T-cell (primary cell): Measurements from ENCODE around the gene GPATCH2L. TPM values are rescaled to one million over a fixed set of nuclear protein-coding genes. Genes with fewer than 3 reads are reported as not detected.

Experiments
- ATAC-seq, 4 experiments: fragments of 200-7000 bp in 3 of 4; fragments of 150-1000 bp in 1 of 4; cut with Tn5 transposase; replicated peaks in 1 of 4; 1 replicate in 3 of 4; 2 replicates in 1 of 4; pipeline ENCODE4 v1.10.0; 2021; ENCODE audit warnings: moderate library complexity in 3 of 4, mild to moderate bottlenecking in 2 of 4, moderate number of reproducible peaks in 1 of 4
- CTCF ChIA-PET, 2 donors: fragments of 300-600 bp; sonication (Branson Sonifier 250); formaldehyde crosslinking; loops; one replicate each; lab custom pipeline; 2022; ENCODE audit warnings: antibody characterized with exemption in 2 of 2; lab: Charles Lee
- POLR2A ChIA-PET, 2 donors: fragments of 300-600 bp; sonication (Branson Sonifier 250); formaldehyde crosslinking; loops; one replicate each; lab custom pipeline; 2022; ENCODE audit warnings: antibody characterized with exemption in 2 of 2; lab: Charles Lee
- DNase-seq, 35 experiments: peaks; one replicate each; pipeline versions ENCODE4 v3.0.0 to v3.0.0-alpha.2; 2013 to 2023
- H3K27ac ChIP-seq: one replicate; pipeline ENCODE4 v1.5.1; 2013; ENCODE audit warnings: low read length
- H3K27me3 ChIP-seq, 2 experiments: replicated peaks in 1 of 2; 1 replicate in 1 of 2; 2 replicates in 1 of 2; pipeline versions ENCODE4 v1.6.1 to v1.7.0; 2013; ENCODE audit warnings: low read length in 1 of 2, mixed read lengths in 1 of 2; ENCODE audit not compliant: control insufficient read depth in 2 of 2, insufficient read depth in 2 of 2; ENCODE audit errors: extremely low read depth in 1 of 2
- H3K36me3 ChIP-seq, 2 donors: 1 replicate in 1 of 2; 2 replicates in 1 of 2; pipeline versions ENCODE4 v1.6.1 to v1.7.0; 2013; ENCODE audit warnings: low read length in 1 of 2; ENCODE audit not compliant: control insufficient read depth in 2 of 2, insufficient read depth in 1 of 2; ENCODE audit errors: extremely low read depth in 1 of 2
- H3K4me1 ChIP-seq, 2 experiments: 1 replicate in 1 of 2; 2 replicates in 1 of 2; pipeline versions ENCODE4 v1.6.1 to v1.7.0; 2013; ENCODE audit warnings: low read length in 2 of 2, mixed read lengths in 1 of 2; ENCODE audit not compliant: insufficient read depth in 2 of 2, control insufficient read depth in 1 of 2; ENCODE audit errors: extremely low read depth in 1 of 2
- H3K4me3 ChIP-seq, 2 donors: 1 replicate in 1 of 2; 2 replicates in 1 of 2; pipeline versions ENCODE4 v1.5.1 to v1.7.0; 2013; ENCODE audit warnings: mild to moderate bottlenecking in 2 of 2, low read length in 1 of 2, moderate library complexity in 1 of 2; ENCODE audit not compliant: control insufficient read depth in 1 of 2; ENCODE audit errors: extremely low read depth in 1 of 2
- H3K9me3 ChIP-seq: 2 replicates; pipeline ENCODE4 v1.7.0; 2013
- H3K27ac Mint-ChIP-seq, 2 donors: one replicate each; pipeline ENCODE4 v1.8.0; 2020 to 2021; ENCODE audit warnings: mild to moderate bottlenecking in 2 of 2, mixed read lengths in 2 of 2
- H3K27me3 Mint-ChIP-seq, 2 donors: one replicate each; pipeline ENCODE4 v1.8.0; 2021 to 2022; ENCODE audit warnings: mixed read lengths in 2 of 2
- H3K36me3 Mint-ChIP-seq: one replicate; pipeline ENCODE4 v1.8.0; 2021; ENCODE audit warnings: mixed read lengths
- H3K4me1 Mint-ChIP-seq, 3 donors: one replicate each; pipeline ENCODE4 v1.8.0; 2020 to 2022; ENCODE audit warnings: mixed read lengths in 3 of 3, mild to moderate bottlenecking in 1 of 3
- H3K4me3 Mint-ChIP-seq, 3 donors: one replicate each; pipeline ENCODE4 v1.8.0; 2020 to 2022; ENCODE audit warnings: mild to moderate bottlenecking in 3 of 3, mixed read lengths in 3 of 3, moderate library complexity in 3 of 3
- H3K9me3 Mint-ChIP-seq, 3 donors: one replicate each; pipeline ENCODE4 v1.8.0; 2020 to 2022; ENCODE audit warnings: mixed read lengths in 3 of 3
- WGBS: methylation state at CpG from one replicate; pipeline ENCODE4 v1.1.5; 2013; ENCODE audit warnings: missing lambda C conversion rate; ENCODE audit not compliant: insufficient coverage; 5-methylcytosine and 5-hydroxymethylcytosine counted together
- total RNA-seq, 35 experiments: library from RNA in 6 of 35; stranded (reverse) in 6 of 35; fragments of 120-200 nt in 1 of 35; gene quantifications; one replicate each; pipeline versions ENCODE4 v1.2.1 to v1.2.4 and lab custom pipeline; 2013 to 2026

GPATCH2L gene
- total RNA-seq, 5 donors from 2014 or later (not counting 1 experiment from before 2014, with no cell fraction given) = 58.5 to 74.6 (median 72.1) TPM

GRCh38 chr14:76193696-76194095 is 42.0 kb downstream of the GPATCH2L start:
- Histone ChIP-seq H3K27me3 (no peaks in the 10 kb centered on the region), H3K27ac (no peak overlapping the region), H3K9me3 (no peaks in the 10 kb centered on the region), H3K4me3 (no peak overlapping the region), H3K4me1 (no peaks in the 10 kb centered on the region), H3K36me3 (peaks cover 4 to 68% of the 10 kb centered on the region in 2 donors)
- DNase-seq (no peak), ATAC-seq (no peak)
- Mint-ChIP-seq H3K4me3 (no peak overlapping the region), H3K9me3 (no peaks in the 10 kb centered on the region), H3K27me3 (no peaks in the 10 kb centered on the region), H3K4me1 (peaks cover 4 to 5% (median 5%) of the 10 kb centered on the region in 3 donors), H3K36me3 (peaks cover 77% of the 10 kb centered on the region), H3K27ac (no peak overlapping the region)
- ChIA-PET POLR2A (no interaction called here), CTCF (no interaction called here)
- WGBS = no CpG with 5 or more reads among the region's 1 CpG

GRCh38 chr14:76194327-76194726 is 42.6 kb downstream of the GPATCH2L start:
- no peaks in the 10 kb centered on the region for H3K27me3 ChIP-seq
- no peak overlapping the region for H3K27ac Mint-ChIP-seq
- no peaks in the 10 kb centered on the region for H3K4me1 Mint-ChIP-seq
- no peak overlapping the region for H3K4me3 Mint-ChIP-seq
- ChIA-PET POLR2A (no interaction called here), CTCF (no interaction called here)
- WGBS = 100% methylated on average over 3 of the region's 3 CpGs
- H3K36me3 ChIP-seq = peaks cover 4 to 68% of the 10 kb centered on the region in 2 donors
- no peaks in the 10 kb centered on the region for H3K9me3 ChIP-seq
- ATAC-seq (no peak), DNase-seq (no peak)
- H3K27me3 Mint-ChIP-seq = no peaks in the 10 kb centered on the region
- no peak overlapping the region for H3K4me3 ChIP-seq
- peaks cover 76% of the 10 kb centered on the region for H3K36me3 Mint-ChIP-seq
- H3K27ac ChIP-seq = no peak overlapping the region
- no peaks in the 10 kb centered on the region for H3K4me1 ChIP-seq
- H3K9me3 Mint-ChIP-seq = no peaks in the 10 kb centered on the region

DNA sequence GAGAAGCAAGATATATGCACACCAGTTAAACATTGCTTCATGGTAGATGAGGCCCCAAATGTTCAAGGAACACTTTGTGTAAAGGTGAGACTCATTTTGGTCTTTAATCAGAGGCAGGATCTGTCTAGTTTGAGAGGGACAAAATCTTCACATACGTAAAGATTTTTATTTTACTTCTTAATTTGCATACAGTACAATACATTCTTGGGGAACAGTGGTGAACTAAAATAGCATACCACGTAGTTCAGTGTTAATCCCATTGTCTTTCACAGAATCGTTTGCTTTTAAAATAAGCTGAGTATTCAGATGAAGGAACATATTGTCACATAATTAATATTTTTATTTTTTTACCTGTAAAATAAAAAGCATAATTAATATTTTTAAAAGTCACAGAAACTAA is 43.3 kb downstream of the GPATCH2L start:
- Mint-ChIP-seq H3K4me3 (no peak overlapping the region), H3K27ac (no peak overlapping the region), H3K4me1 (no peaks in the 10 kb centered on the region), H3K27me3 (no peaks in the 10 kb centered on the region), H3K9me3 (no peaks in the 10 kb centered on the region), H3K36me3 (peaks cover 80% of the 10 kb centered on the region)
- Histone ChIP-seq H3K4me1 (no peaks in the 10 kb centered on the region), H3K9me3 (no peaks in the 10 kb centered on the region), H3K36me3 (peaks cover 4 to 66% of the 10 kb centered on the region in 2 donors), H3K4me3 (no peak overlapping the region), H3K27me3 (no peaks in the 10 kb centered on the region), H3K27ac (no peak overlapping the region)
- DNase-seq = no peak
- CTCF ChIA-PET = interaction anchor here in 1 of 2 donors (1.0 kb wide), 1 partner anchor 29 kb away, joined by 3 read pairs; no protein-coding TSS in a partner anchor
- no CpG with 5 or more reads among the region's 3 CpGs for WGBS
- no peak for ATAC-seq
- POLR2A ChIA-PET = no interaction called here

DNA sequence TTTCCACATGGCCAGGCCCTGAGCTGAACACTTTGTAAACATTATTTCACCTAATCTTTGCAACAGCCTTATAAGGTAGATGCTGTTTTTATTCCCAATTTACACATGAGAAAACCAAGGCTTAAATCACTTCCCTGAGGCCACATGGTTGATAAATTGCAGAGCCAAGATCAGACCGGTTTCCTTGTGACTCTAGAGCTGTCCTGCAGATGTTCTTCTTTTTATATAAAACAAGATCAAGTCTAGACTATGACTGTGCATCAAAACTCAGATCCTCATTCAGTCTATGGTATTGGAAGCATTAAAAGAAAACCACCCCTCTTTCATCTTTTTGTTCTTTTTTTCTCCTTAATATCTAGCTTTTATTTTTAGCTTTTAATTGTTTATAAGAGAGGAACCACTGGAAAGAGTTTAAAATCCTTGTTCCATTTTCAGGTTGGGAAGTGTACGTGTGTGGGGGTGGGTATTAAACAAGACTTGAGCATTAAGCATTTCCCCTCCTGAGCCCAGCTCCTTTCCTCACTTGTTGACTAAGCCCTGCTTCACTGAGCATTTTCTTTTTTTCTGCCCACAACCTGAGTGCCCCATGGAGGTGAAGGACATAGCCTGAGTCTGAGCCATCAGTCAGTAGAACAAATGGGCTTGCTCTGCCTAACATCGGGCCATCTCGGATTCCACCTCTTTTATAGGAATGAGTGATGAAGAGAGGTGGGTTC is 45.4 kb downstream of the GPATCH2L start:
- no peaks in the 10 kb centered on the region for H3K27me3 Mint-ChIP-seq
- no CpG with 5 or more reads among the region's 4 CpGs for WGBS
- no peaks in the 10 kb centered on the region for H3K9me3 Mint-ChIP-seq
- ChIA-PET CTCF (no interaction called here), POLR2A (interaction anchor here in 1 of 2 donors (0.6 kb wide), 1 partner anchor 471 kb away, joined by 3 read pairs; no protein-coding TSS in a partner anchor)
- no peak overlapping the region for H3K4me3 Mint-ChIP-seq
- H3K27me3 ChIP-seq = no peaks in the 10 kb centered on the region
- H3K4me1 Mint-ChIP-seq = no peaks in the 10 kb centered on the region
- no peaks in the 10 kb centered on the region for H3K9me3 ChIP-seq
- H3K36me3 ChIP-seq = peaks cover 4 to 67% of the 10 kb centered on the region in 2 donors
- DNase-seq (no peak), ATAC-seq (no peak)
- peaks cover 81% of the 10 kb centered on the region for H3K36me3 Mint-ChIP-seq
- no peak overlapping the region for H3K27ac Mint-ChIP-seq
- no peak overlapping the region for H3K4me3 ChIP-seq
- no peaks in the 10 kb centered on the region for H3K4me1 ChIP-seq
- no peak overlapping the region for H3K27ac ChIP-seq

- H3K4me3 ChIP-seq = no peak overlapping the region
- WGBS = 100% methylated on average over 1 of the region's 5 CpGs
- ChIA-PET CTCF (no interaction called here), POLR2A (no interaction called here)
- no peak overlapping the region for H3K27ac ChIP-seq
- H3K27me3 ChIP-seq = no peaks in the 10 kb centered on the region
- Mint-ChIP-seq H3K36me3 (peaks cover 77% of the 10 kb centered on the region), H3K9me3 (no peaks in the 10 kb centered on the region), H3K27me3 (no peaks in the 10 kb centered on the region), H3K4me1 (no peaks in the 10 kb centered on the region), H3K27ac (no peak overlapping the region), H3K4me3 (no peak overlapping the region)
- peaks cover 4 to 44% of the 10 kb centered on the region in 2 donors for H3K36me3 ChIP-seq
- no peaks in the 10 kb centered on the region for H3K9me3 ChIP-seq
- DNase-seq = no peak
- H3K4me1 ChIP-seq = no peaks in the 10 kb centered on the region
- ATAC-seq = no peak
Measured at GRCh38 chr14:76201162-76201561, 49.4 kb downstream of the GPATCH2L start.

DNA sequence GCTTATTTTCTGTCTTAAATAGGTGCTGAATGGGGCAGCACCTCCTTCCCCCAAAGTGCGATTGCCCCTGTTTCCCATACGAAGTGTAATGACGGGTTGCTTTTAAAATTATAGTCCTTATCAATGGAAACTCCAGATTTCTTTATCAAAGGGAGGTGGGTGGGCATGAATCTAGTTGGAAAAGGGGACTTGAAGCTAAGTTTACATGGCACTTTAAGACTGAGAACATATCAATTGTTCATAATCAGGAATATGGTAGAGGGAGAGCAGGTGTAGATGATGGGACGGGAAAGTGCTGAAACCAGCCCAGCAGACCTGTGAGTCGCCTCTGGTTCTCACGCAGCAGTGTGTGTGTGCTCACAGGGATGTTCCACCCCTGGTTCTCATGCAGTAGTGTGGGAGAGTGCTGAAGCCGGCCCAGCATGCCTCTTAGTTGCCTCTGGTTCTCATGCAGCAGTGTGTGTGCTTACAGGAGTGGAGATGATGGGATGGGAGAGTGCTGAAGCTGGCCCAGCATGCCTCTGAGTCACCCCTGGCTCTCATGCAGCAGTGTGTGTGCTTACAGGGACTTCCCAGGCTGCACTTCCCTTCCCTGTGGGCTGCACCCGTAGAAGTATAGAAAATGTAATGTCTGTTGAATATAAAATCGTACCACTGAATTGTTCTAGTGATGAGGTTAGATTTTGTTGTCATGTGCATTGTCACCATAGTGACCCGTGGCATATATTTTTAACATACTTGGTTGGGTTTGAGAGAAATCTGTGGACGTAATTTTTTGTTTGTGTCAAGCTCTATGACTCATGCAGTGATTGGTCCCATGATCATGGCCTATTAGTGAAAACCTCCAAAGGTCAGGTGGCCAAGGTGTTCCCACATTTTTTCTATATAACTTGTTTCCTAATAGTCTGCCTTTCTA is 51.6 kb downstream of the GPATCH2L start:
- Histone ChIP-seq H3K36me3 (peaks cover 4 to 23% of the 10 kb centered on the region in 2 donors), H3K4me3 (no peak overlapping the region), H3K9me3 (no peaks in the 10 kb centered on the region), H3K27ac (no peak overlapping the region), H3K4me1 (no peaks in the 10 kb centered on the region), H3K27me3 (no peaks in the 10 kb centered on the region)
- ChIA-PET POLR2A (interaction anchor here in 1 of 2 donors (0.6 kb wide), 1 partner anchor 10 kb away, joined by 7 read pairs; no protein-coding TSS in a partner anchor), CTCF (no interaction called here)
- Mint-ChIP-seq H3K27ac (no peak overlapping the region), H3K4me3 (no peak overlapping the region), H3K27me3 (no peaks in the 10 kb centered on the region), H3K9me3 (no peaks in the 10 kb centered on the region), H3K4me1 (no peaks in the 10 kb centered on the region), H3K36me3 (peaks cover 62% of the 10 kb centered on the region)
- DNase-seq (no peak), ATAC-seq (no peak)
- 97% methylated on average over 4 of the region's 11 CpGs for WGBS
